GM23248 (cell line): ENCODE data around the gene ZNF543. TPM values are rescaled to one million over a fixed set of nuclear protein-coding genes. Genes with fewer than 3 reads are reported as not detected.

Experiments used
- DNase-seq: peaks from one replicate; pipeline ENCODE4 v3.0.0-alpha.2; 2015
- H2AFZ ChIP-seq: fragments of 200-600 bp; sonication (generic); 2 replicates; pipeline ENCODE4 v1.6.1; 2016; ENCODE audit warnings: antibody characterized with exemption
- H3F3A ChIP-seq: fragments of 200-600 bp; sonication (generic); 2 replicates; pipeline ENCODE4 v1.6.1; 2016; ENCODE audit warnings: mild to moderate bottlenecking, antibody characterized with exemption, mixed run types; ENCODE audit not compliant: insufficient read depth
- H3K27ac ChIP-seq: fragments of 200-600 bp; sonication (generic); 2 replicates; pipeline ENCODE4 v1.5.1; 2016; ENCODE audit warnings: mild to moderate bottlenecking
- H3K27me3 ChIP-seq: fragments of 200-600 bp; sonication (generic); replicated peaks from 2 replicates; pipeline ENCODE4 v1.6.1; 2016; ENCODE audit warnings: mild to moderate bottlenecking; ENCODE audit not compliant: insufficient read depth
- H3K36me3 ChIP-seq: fragments of 200-600 bp; sonication (generic); 2 replicates; pipeline ENCODE4 v1.6.1; 2016; ENCODE audit warnings: low read depth, mild to moderate bottlenecking
- H3K4me1 ChIP-seq: fragments of 200-600 bp; sonication (generic); 2 replicates; pipeline ENCODE4 v1.6.1; 2016; ENCODE audit warnings: mild to moderate bottlenecking; ENCODE audit not compliant: insufficient read depth
- H3K4me2 ChIP-seq: fragments of 200-600 bp; sonication (generic); one replicate; pipeline ENCODE4 v1.6.1; 2016; ENCODE audit warnings: mild to moderate bottlenecking; ENCODE audit not compliant: unreplicated experiment
- H3K4me3 ChIP-seq: fragments of 200-600 bp; sonication (generic); 2 replicates; pipeline ENCODE4 v1.5.1; 2016; ENCODE audit warnings: mild to moderate bottlenecking
- H3K79me2 ChIP-seq: fragments of 200-600 bp; sonication (generic); 2 replicates; pipeline ENCODE4 v1.6.1; 2016; ENCODE audit warnings: mild to moderate bottlenecking; ENCODE audit not compliant: insufficient read depth
- H3K9ac ChIP-seq: fragments of 200-600 bp; sonication (generic); 2 replicates; pipeline ENCODE4 v1.6.1; 2016; ENCODE audit warnings: mild to moderate bottlenecking
- H3K9me2 ChIP-seq: fragments of 200-600 bp; sonication (generic); 2 replicates; pipeline ENCODE4 v1.6.1; 2016; ENCODE audit warnings: mixed run types, mild to moderate bottlenecking, moderate library complexity; ENCODE audit not compliant: insufficient read depth
- H3K9me3 ChIP-seq: fragments of 200-600 bp; sonication (generic); one replicate; pipeline ENCODE4 v1.6.1; 2017; ENCODE audit warnings: low read depth
- H4K20me1 ChIP-seq: fragments of 200-600 bp; sonication (generic); 2 replicates; pipeline ENCODE4 v1.6.0; 2016; ENCODE audit not compliant: insufficient read depth
- EZH2 ChIP-seq: fragments of 200-600 bp; sonication (generic); IDR thresholded peaks from 2 replicates; pipeline ENCODE4 v1.6.1; 2018; ENCODE audit warnings: antibody characterized with exemption, mild to moderate bottlenecking; ENCODE audit not compliant: insufficient read depth, poor library complexity, severe bottlenecking
- EZH2phosphoT487 ChIP-seq: fragments of 200-600 bp; sonication (generic); IDR thresholded peaks from 2 replicates; pipeline ENCODE4 v1.6.1; 2018; ENCODE audit warnings: antibody characterized with exemption, moderate library complexity, mild to moderate bottlenecking, low read depth; ENCODE audit not compliant: insufficient read depth
- whole genome bisulfite sequencing, 2 experiments: methylation state at CpG; one replicate each; pipeline ENCODE4 v1.1.6; 2015 to 2017; ENCODE audit warnings: low lambda C conversion rate in 2 of 2, low coverage in 1 of 2; ENCODE audit errors: missing lambda C conversion rate in 2 of 2; 5-methylcytosine and 5-hydroxymethylcytosine counted together
- in situ Hi-C: fragments of 300-500 bp; cut with MboI; formaldehyde crosslinking; loops from 2 replicates; pipeline ENCODE4 v1.15.0; 2020
- polyA plus RNA-seq: library from polyadenylated mRNA; unstranded; fragments of >200 nt; fragmentation: Nextera tagmentation; extraction: Ambion mirVana; gene quantifications from 2 replicates; pipeline ENCODE4 v1.2.1, GENCODE V29; 2016
- total RNA-seq: library from RNA; depleted of rRNA; stranded (reverse); fragments of >200 nt; shearing (Covaris generic); gene quantifications from 2 replicates; pipeline ENCODE4 v1.2.3, GENCODE V29; 2014

Gene ZNF543
- total and polyA plus RNA-seq, 2 experiments from 2014 or later = 1.7 to 8.0 TPM

GRCh38 chr19:57357406-57357805 is 37.1 kb downstream of the ZNF543 start:
- in situ Hi-C loops = no loop called here
- no peak for DNase-seq
- H3K9me3 ChIP-seq = no peaks in the 10 kb centered on the region
- H3K9ac ChIP-seq = no peak overlapping the region
- H3K4me2 ChIP-seq = no peak overlapping the region
- 0 out of 2 replicates have a peak, but pooled peaks cover 6% of the 10 kb centered on the region for H3F3A ChIP-seq
- TF ChIP-seq EZH2phosphoT487 = no peak
- no peak for TF ChIP-seq EZH2
- no peaks in the 10 kb centered on the region for H3K9me2 ChIP-seq
- no peak overlapping the region for H2AFZ ChIP-seq
- H3K27me3 ChIP-seq = no peaks in the 10 kb centered on the region
- no peak overlapping the region for H3K4me3 ChIP-seq
- H3K36me3 ChIP-seq = peaks cover 26% of the 10 kb centered on the region; the same call in 1 of the 2 replicates
- H4K20me1 ChIP-seq = no peaks in the 10 kb centered on the region
- peaks cover 8% of the 10 kb centered on the region for H3K4me1 ChIP-seq
- no peak overlapping the region for H3K27ac ChIP-seq
- WGBS, 2 experiments = 94 to 100% methylated on average over 5 of the region's 5 CpGs
- peaks cover 72% of the 10 kb centered on the region for H3K79me2 ChIP-seq

GRCh38 chr19:57359300-57359699 is 39.0 kb downstream of the ZNF543 start:
- H3K4me1 ChIP-seq = peaks cover 5% of the 10 kb centered on the region
- peaks cover 24% of the 10 kb centered on the region; the same call in 1 of the 2 replicates for H3K36me3 ChIP-seq
- TF ChIP-seq EZH2phosphoT487 (no peak), EZH2 (no peak)

GRCh38 chr19:57362419-57362818 is 42.1 kb downstream of the ZNF543 start:
- no peaks in the 10 kb centered on the region for H3K27me3 ChIP-seq
- in situ Hi-C loops = no loop called here
- H3K9me3 ChIP-seq = no peaks in the 10 kb centered on the region
- no peaks in the 10 kb centered on the region for H3K9me2 ChIP-seq
- peak overlapping the region; percentile 77 for H3K27ac ChIP-seq
- H4K20me1 ChIP-seq = no peaks in the 10 kb centered on the region
- peak overlapping the region; percentile 81 for H3K9ac ChIP-seq
- 71 to 81% methylated on average over 2 of the region's 2 CpGs for WGBS, 2 experiments
- H3K79me2 ChIP-seq = peaks cover 66% of the 10 kb centered on the region
- TF ChIP-seq EZH2phosphoT487 (no peak), EZH2 (no peak)
- H3F3A ChIP-seq = 0 out of 2 replicates have a peak, but pooled peaks cover 6% of the 10 kb centered on the region
- peak overlapping the region; percentile 76 for H3K4me3 ChIP-seq
- H3K36me3 ChIP-seq = 0 out of 2 replicates have a peak, but pooled peaks cover 6% of the 10 kb centered on the region
- H2AFZ ChIP-seq = peak overlapping the region; percentile 94
- peak overlapping the region; percentile 89 for H3K4me2 ChIP-seq
- DNase-seq = no peak
- H3K4me1 ChIP-seq = peaks cover 5% of the 10 kb centered on the region

More at GRCh38 chr19:57359300-57359699, 39.0 kb downstream of the ZNF543 start:
- Histone ChIP-seq H3K4me3 (no peak overlapping the region), H2AFZ (no peak overlapping the region), H3K79me2 (peaks cover 63% of the 10 kb centered on the region), H3K9me2 (no peaks in the 10 kb centered on the region), H3K27ac (no peak overlapping the region), H3K9me3 (no peaks in the 10 kb centered on the region), H3F3A (0 out of 2 replicates have a peak, but pooled peaks cover 6% of the 10 kb centered on the region), H3K9ac (no peak overlapping the region), H3K27me3 (no peaks in the 10 kb centered on the region), H4K20me1 (no peaks in the 10 kb centered on the region), H3K4me2 (no peak overlapping the region)
- DNase-seq = no peak
- in situ Hi-C loops = no loop called here

GRCh38 chr19:57362997-57363687 is 42.9 kb downstream of the ZNF543 start, which contains the start of the genes TRAPPC2B and ZNF547:
TRAPPC2B (plus strand) TSS chr19:57363551; CDS start chr19:57364834, 1,283 bp downstream.
ZNF547 (plus strand) TSS chr19:57363551; CDS start chr19:57368556, 5,005 bp downstream.
- Histone ChIP-seq H3K4me3 (peak within 1 kb of the TSS; percentile 76), H3K36me3 (0 out of 2 replicates have a peak, but pooled peaks cover 6% of the 10 kb centered on the region)
- 1% methylated on average over 44 to 47 of the region's 47 CpGs for WGBS, 2 experiments

More at GRCh38 chr19:57362997-57363687, 42.9 kb downstream of the ZNF543 start, which contains the start of the genes TRAPPC2B and ZNF547:
- in situ Hi-C loops = no loop called here
- H3F3A ChIP-seq = 0 out of 2 replicates have a peak, but pooled peaks cover 6% of the 10 kb centered on the region
- TF ChIP-seq EZH2phosphoT487 (no peak), EZH2 (no peak)
- H3K9me3 ChIP-seq = no peaks in the 10 kb centered on the region
- peak; percentile 100 for DNase-seq
- peak within 1 kb of the TSS; percentile 88 for H3K9ac ChIP-seq
- H3K27ac ChIP-seq = peak within 1 kb of the TSS; percentile 78
- peaks cover 65% of the 10 kb centered on the region for H3K79me2 ChIP-seq
- no peaks in the 10 kb centered on the region for H3K9me2 ChIP-seq
- no peaks in the 10 kb centered on the region for H4K20me1 ChIP-seq
- peak within 1 kb of the TSS; percentile 89 for H3K4me2 ChIP-seq
- no peaks in the 10 kb centered on the region for H3K27me3 ChIP-seq
- peak within 1 kb of the TSS; percentile 94 for H2AFZ ChIP-seq
- H3K4me1 ChIP-seq = peaks cover 5% of the 10 kb centered on the region
